GM12891 (cell line): ENCODE data around the gene PDIA2.
A peak's percentile ranks its signal among the peaks of the same experiment; 100 is the strongest.
"Not testable (repeated sequence)": the region's sequence is repeated elsewhere in the genome, so short reads cannot be mapped to it uniquely, and the experiment has no call there.

Source experiments
- DNase-seq: peaks from one replicate; pipeline ENCODE4 v3.0.0; 2011; ENCODE audit warnings: low spot score; ENCODE audit not compliant: insufficient read length
- FAIRE-seq: peaks from 2 replicates; lab custom pipeline; 2011; peaks lifted over from hg19 to GRCh38; lab: Jason Lieb, UNC
- PAX5 ChIP-seq: IDR thresholded peaks from 2 replicates; pipeline ENCODE4 v1.6.1; 2011; ENCODE audit warnings: low read length, moderate library complexity, mild to moderate bottlenecking; ENCODE audit not compliant: insufficient read depth, severe bottlenecking
- POLR2A ChIP-seq: IDR thresholded peaks from 2 replicates; pipeline ENCODE4 v1.6.1; 2011; ENCODE audit warnings: low read depth, low read length, control low read depth
- POLR2AphosphoS5 ChIP-seq: IDR thresholded peaks from 2 replicates; pipeline ENCODE4 v1.6.1; 2011; ENCODE audit warnings: low read depth, low read length, control low read depth
- POU2F2 ChIP-seq: IDR thresholded peaks from 2 replicates; pipeline ENCODE4 v1.6.1; 2011; ENCODE audit warnings: low read depth, mild to moderate bottlenecking, control low read depth, low read length, moderate library complexity
- SPI1 ChIP-seq: IDR thresholded peaks from 2 replicates; pipeline ENCODE4 v1.6.1; 2011; ENCODE audit warnings: low read depth, low read length, control low read depth
- TAF1 ChIP-seq: IDR thresholded peaks from 2 replicates; pipeline ENCODE4 v1.6.1; 2011; ENCODE audit warnings: low read depth, low read length, control low read depth

Gene PDIA2

DNA sequence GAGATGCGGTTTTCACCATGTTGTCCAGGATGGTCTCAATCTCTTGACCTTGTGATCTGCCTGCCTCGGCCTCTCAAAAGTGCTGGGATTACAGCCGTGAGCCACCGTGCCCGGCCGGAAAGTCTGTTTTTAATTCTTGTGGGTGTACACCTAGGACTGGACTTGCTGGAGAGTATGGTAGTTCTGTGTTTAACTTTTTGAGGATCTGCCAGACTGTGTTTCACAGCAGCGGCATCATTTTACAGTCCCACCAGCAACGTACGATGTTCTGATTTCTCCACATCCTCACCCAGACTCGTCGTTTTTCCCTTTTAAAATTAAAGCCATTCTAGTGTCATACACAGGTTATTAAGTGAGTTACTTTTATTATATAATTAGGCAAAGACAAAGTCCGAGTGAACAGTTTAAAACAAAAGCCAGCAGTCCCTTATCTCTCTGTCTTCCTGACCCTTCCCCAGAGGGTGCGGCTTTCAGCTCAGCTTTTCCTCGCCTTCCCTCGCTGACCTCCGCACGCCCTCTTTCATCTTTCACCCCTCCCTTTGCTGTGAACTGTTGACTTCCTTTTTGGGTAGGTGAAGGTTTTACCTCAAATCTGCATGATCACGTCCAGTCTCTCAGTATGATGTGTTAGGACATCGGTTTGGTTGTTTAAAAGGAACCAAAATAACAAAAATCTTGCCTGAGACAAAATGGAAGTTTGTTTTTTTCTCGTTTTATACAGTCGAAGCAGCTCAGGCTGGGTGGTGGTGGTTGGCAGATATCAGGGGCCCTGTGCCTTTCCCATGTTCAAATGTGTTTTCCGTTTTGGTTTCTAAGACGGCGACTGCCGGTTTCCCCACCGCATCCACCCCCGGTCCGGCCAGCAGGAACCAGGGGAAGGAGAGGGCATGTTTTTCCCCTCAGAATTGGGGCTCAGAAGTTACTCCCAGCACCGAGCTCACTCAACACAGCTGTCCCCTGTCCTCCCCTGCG, 30.3 kb upstream of the PDIA2 start:
- FAIRE-seq = peak; percentile 82
- no peak for TF ChIP-seq TAF1
- TF ChIP-seq SPI1 = peak; percentile 34
- peak; percentile 87; the same call in 1 of the 2 replicates for TF ChIP-seq POU2F2
- DNase-seq = peak; percentile 67

DNA sequence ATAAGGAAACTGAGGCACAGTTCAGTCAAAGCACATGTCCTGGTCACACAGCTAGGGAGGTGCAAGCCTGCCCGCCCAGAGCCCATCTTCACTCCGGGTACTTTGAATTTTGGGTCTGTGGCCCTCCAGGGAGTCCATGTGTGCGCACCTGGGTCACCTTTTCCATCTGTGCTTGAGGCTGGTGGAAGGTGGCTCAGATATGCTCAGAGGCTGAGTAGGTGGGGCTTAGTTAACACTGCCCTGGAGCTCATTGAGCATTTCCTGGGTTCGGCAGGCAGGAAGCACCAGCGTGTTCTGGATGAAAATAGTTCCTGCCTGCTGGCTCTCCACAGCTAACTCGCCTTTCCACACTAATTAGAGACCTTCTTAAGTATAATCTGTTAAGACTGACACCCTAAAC, 29.1 kb upstream of the PDIA2 start:
- FAIRE-seq (peak; percentile 76), DNase-seq (peak; percentile 27)
- TF ChIP-seq POLR2A (no peak), SPI1 (no peak), POU2F2 (no peak), PAX5 (no peak), TAF1 (no peak), POLR2AphosphoS5 (no peak)

GRCh38 chr16:254461-254860, 28.5 kb upstream of the PDIA2 start:
- TF ChIP-seq POLR2A (no peak), POU2F2 (no peak)
- FAIRE-seq (no peak), DNase-seq (no peak)

- TF ChIP-seq POLR2A (no peak), TAF1 (no peak), PAX5 (no peak), POU2F2 (no peak), SPI1 (no peak), POLR2AphosphoS5 (no peak)
- DNase-seq = no peak
- no peak for FAIRE-seq
Measured at GRCh38 chr16:255183-255582, 27.8 kb upstream of the PDIA2 start.

GRCh38 chr16:258091-258490, 24.9 kb upstream of the PDIA2 start:
- not testable (repeated sequence) for FAIRE-seq, DNase-seq

- DNase-seq = no peak
- FAIRE-seq = no peak
- no peak for TF ChIP-seq SPI1
- TF ChIP-seq POU2F2 = no peak
- TF ChIP-seq POLR2A = no peak
- TF ChIP-seq TAF1 = no peak
- TF ChIP-seq PAX5 = no peak
- no peak for TF ChIP-seq POLR2AphosphoS5
Measured at GRCh38 chr16:259226-259625, 23.7 kb upstream of the PDIA2 start.

DNA sequence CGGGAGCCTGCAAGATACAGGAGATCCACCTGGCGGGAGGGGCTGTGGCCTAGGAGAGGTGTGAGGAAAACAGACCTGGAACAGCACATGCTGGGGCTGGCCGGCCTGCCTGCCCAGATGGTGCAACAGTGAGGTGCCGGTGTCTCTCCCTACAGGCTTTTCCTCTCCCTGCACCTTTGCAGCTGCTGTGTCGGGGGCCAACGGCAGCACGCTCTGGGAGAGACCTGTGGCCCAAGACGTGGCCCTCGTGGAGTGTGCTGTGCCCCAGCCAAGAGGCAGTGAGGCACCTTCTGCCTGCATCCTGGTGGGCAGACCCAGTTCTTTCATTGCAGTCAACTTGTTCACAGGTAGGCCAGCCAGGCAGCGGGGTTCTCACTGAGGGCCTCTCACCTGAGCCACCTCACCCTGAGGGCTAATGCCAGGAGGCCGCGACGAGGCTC, 23.1 kb upstream of the PDIA2 start:
- TF ChIP-seq SPI1 (no peak), TAF1 (no peak), POLR2A (no peak)
- DNase-seq = no peak
- FAIRE-seq = no peak

- DNase-seq (no peak), FAIRE-seq (no peak)
- no peak for TF ChIP-seq TAF1
- TF ChIP-seq POU2F2 = no peak
- TF ChIP-seq POLR2AphosphoS5 = no peak
- TF ChIP-seq SPI1 = no peak
- TF ChIP-seq PAX5 = no peak
- no peak for TF ChIP-seq POLR2A
Measured at GRCh38 chr16:260326-260725, 22.6 kb upstream of the PDIA2 start.

- FAIRE-seq = no peak
- no peak for TF ChIP-seq PAX5
- TF ChIP-seq TAF1 = no peak
- no peak for TF ChIP-seq POLR2A
- TF ChIP-seq POLR2AphosphoS5 = no peak
- no peak for TF ChIP-seq SPI1
- no peak for TF ChIP-seq POU2F2
- DNase-seq = no peak
Measured at GRCh38 chr16:261031-261691, 21.8 kb upstream of the PDIA2 start.

GRCh38 chr16:262121-262745, 20.7 kb upstream of the PDIA2 start:
- FAIRE-seq (no peak), DNase-seq (no peak)
- TF ChIP-seq TAF1 (no peak), POLR2A (no peak), SPI1 (no peak), PAX5 (no peak), POU2F2 (no peak), POLR2AphosphoS5 (no peak)
